Tibial nerve (tissue), 4 donors: ENCODE results near the gene NAP1L5. TPM values are rescaled to one million over a fixed set of nuclear protein-coding genes. Genes with fewer than 3 reads are reported as not detected.

Experiments
- DNase-seq, 2 donors: peaks; one replicate each; pipeline ENCODE4 v3.0.0-alpha.2; 2019; ENCODE audit warnings: low spot score in 2 of 2
- H3K27ac ChIP-seq, 4 donors: fragments of 200-600 bp; sonication (generic) in 3 of 4; one replicate each; pipeline ENCODE4 v1.5.1; 2017 to 2019; ENCODE audit warnings: mild to moderate bottlenecking in 1 of 4
- H3K27me3 ChIP-seq, 2 donors: fragments of 200-600 bp; sonication (generic) in 1 of 2; one replicate each; pipeline versions ENCODE4 v1.5.1 to v1.6.0; 2017 to 2019
- H3K36me3 ChIP-seq, 3 donors: fragments of 200-600 bp; sonication (generic); one replicate each; pipeline ENCODE4 v1.5.1; 2018 to 2019
- H3K4me1 ChIP-seq, 4 donors: fragments of 200-600 bp; sonication (generic) in 3 of 4; one replicate each; pipeline ENCODE4 v1.5.1; 2017 to 2019
- H3K4me3 ChIP-seq, 4 donors: fragments of 200-600 bp; sonication (generic) in 3 of 4; one replicate each; pipeline ENCODE4 v1.5.1; 2017 to 2019; ENCODE audit warnings: mild to moderate bottlenecking in 1 of 4, moderate library complexity in 1 of 4
- H3K9me3 ChIP-seq, 4 donors: fragments of 200-600 bp; sonication (generic) in 3 of 4; one replicate each; pipeline ENCODE4 v1.5.1; 2017 to 2019
- EP300 ChIP-seq, 2 donors: sonication (generic); formaldehyde crosslinking; IDR thresholded peaks; one replicate each; pipeline ENCODE4 v1.6.1; 2017; ENCODE audit warnings: antibody characterized with exemption in 2 of 2, mild to moderate bottlenecking in 1 of 2
- POLR2A ChIP-seq, 2 donors: fragments of 450-650 bp; IDR thresholded peaks; one replicate each; pipeline ENCODE4 v1.6.1; 2017; ENCODE audit warnings: antibody characterized with exemption in 2 of 2, mild to moderate bottlenecking in 2 of 2, moderate library complexity in 2 of 2
- WGBS, 2 donors: methylation state at CpG; one replicate each; pipeline ENCODE4 v1.1.5; 2018; 5-methylcytosine and 5-hydroxymethylcytosine counted together
- total RNA-seq, 4 donors: library from RNA; depleted of rRNA; stranded (reverse); fragments of >200 nt; gene quantifications; one replicate each; pipeline ENCODE4 v1.1.0, GENCODE V29; 2016
- TF ChIP-seq, protein P1 (sequence below), 5 experiments: fragments of 200-600 bp in 3 of 5; fragments of 450-650 bp in 2 of 5; sonication (generic) in 3 of 5; IDR thresholded peaks; one replicate each; pipeline ENCODE4 v1.5.1; 2016 to 2019; ENCODE audit warnings: antibody characterized with exemption in 5 of 5, mild to moderate bottlenecking in 3 of 5, moderate library complexity in 2 of 5

NAP1L5 gene, protein sequence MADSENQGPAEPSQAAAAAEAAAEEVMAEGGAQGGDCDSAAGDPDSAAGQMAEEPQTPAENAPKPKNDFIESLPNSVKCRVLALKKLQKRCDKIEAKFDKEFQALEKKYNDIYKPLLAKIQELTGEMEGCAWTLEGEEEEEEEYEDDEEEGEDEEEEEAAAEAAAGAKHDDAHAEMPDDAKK
- 10 to 100 TPM in 3 of 4 donors, 1 to 10 TPM in 1; 6.1 to 10.2 (median 10.0) TPM for total RNA-seq

- Histone ChIP-seq H3K4me3 (peak within 1 kb of the TSS; percentile 48 to 75 (median 55)), H3K4me1 (no peaks in the 10 kb centered on the region), H3K9me3 (no peaks in the 10 kb centered on the region), H3K27ac (peak within 1 kb of the TSS; percentile 78 to 91 (median 86)), H3K27me3 (no peaks in the 10 kb centered on the region), H3K36me3 (peaks cover 0 to 16% (median 0%) of the 10 kb centered on the region in 3 donors)
- TF ChIP-seq, protein P1, sequence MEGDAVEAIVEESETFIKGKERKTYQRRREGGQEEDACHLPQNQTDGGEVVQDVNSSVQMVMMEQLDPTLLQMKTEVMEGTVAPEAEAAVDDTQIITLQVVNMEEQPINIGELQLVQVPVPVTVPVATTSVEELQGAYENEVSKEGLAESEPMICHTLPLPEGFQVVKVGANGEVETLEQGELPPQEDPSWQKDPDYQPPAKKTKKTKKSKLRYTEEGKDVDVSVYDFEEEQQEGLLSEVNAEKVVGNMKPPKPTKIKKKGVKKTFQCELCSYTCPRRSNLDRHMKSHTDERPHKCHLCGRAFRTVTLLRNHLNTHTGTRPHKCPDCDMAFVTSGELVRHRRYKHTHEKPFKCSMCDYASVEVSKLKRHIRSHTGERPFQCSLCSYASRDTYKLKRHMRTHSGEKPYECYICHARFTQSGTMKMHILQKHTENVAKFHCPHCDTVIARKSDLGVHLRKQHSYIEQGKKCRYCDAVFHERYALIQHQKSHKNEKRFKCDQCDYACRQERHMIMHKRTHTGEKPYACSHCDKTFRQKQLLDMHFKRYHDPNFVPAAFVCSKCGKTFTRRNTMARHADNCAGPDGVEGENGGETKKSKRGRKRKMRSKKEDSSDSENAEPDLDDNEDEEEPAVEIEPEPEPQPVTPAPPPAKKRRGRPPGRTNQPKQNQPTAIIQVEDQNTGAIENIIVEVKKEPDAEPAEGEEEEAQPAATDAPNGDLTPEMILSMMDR (IDR thresholded peaks at IDR 0.05) = no peak
- TF ChIP-seq POLR2A (IDR thresholded peaks at IDR 0.05) (peak; percentile 28 to 63), EP300 (IDR thresholded peaks at IDR 0.05) (peak; percentile 27 to 81)
- WGBS, 2 donors = 43 to 74% methylated on average over 39 to 40 of the region's 40 CpGs
- peak; percentile 53 to 55 for DNase-seq
Observed at GRCh38 chr4:88697588-88698329, at the start of gene NAP1L5. NAP1L5 (minus strand) TSS chr4:88697829; CDS start chr4:88697754, 75 bp downstream.

DNA sequence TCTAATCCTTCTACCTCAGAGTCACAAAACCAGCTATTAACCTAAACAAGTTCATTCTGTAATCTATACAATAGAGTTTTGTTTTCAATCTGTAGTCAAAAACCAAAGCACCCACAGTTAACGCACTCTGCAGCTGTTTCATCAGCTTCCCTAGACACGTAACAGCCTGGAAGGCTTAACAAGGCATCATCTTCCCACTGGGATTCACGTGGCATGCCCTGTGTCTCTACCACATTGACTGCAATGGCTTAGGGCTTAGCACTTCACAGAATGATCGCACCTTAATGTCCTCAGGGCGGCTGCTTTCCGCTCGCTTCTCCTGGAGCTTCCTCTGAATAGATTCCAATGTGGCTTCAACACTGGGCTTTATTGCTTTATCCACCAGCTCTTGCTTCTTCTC lies 49.7 kb upstream of the NAP1L5 start:
- no peak overlapping the region for H3K4me3 ChIP-seq
- no peak for TF ChIP-seq EP300 (IDR thresholded peaks at IDR 0.05)
- TF ChIP-seq, protein P1 (IDR thresholded peaks at IDR 0.05) = no peak
- TF ChIP-seq POLR2A (IDR thresholded peaks at IDR 0.05) = no peak
- no peaks in the 10 kb centered on the region for H3K9me3 ChIP-seq
- H3K27me3 ChIP-seq = no peaks in the 10 kb centered on the region
- H3K36me3 ChIP-seq = peaks cover 0 to 60% (median 6%) of the 10 kb centered on the region in 3 donors
- WGBS, 2 donors = 91 to 95% methylated on average over 7 of the region's 7 CpGs
- H3K4me1 ChIP-seq = peaks cover 0 to 29% (median 4%) of the 10 kb centered on the region in 4 donors
- no peak for DNase-seq
- H3K27ac ChIP-seq = no peak overlapping the region

- no peaks in the 10 kb centered on the region for H3K9me3 ChIP-seq
- no peak overlapping the region for H3K4me3 ChIP-seq
- DNase-seq = no peak
- peak overlapping the region in 3 of 4 donors; percentile 41 to 70 (median 62) for H3K27ac ChIP-seq
- TF ChIP-seq POLR2A (IDR thresholded peaks at IDR 0.05) = no peak
- TF ChIP-seq EP300 (IDR thresholded peaks at IDR 0.05) = no peak
- TF ChIP-seq, protein P1 (IDR thresholded peaks at IDR 0.05) = no peak
- H3K27me3 ChIP-seq = no peaks in the 10 kb centered on the region
- H3K4me1 ChIP-seq = peaks cover 0 to 29% (median 4%) of the 10 kb centered on the region in 4 donors
- peaks cover 0 to 50% (median 4%) of the 10 kb centered on the region in 3 donors for H3K36me3 ChIP-seq
- 45 to 66% methylated on average over 5 of the region's 5 CpGs for WGBS, 2 donors
Observed at GRCh38 chr4:88746206-88746605, 48.6 kb upstream of the NAP1L5 start.

- no peaks in the 10 kb centered on the region for H3K27me3 ChIP-seq
- peaks cover 0 to 29% (median 4%) of the 10 kb centered on the region in 4 donors for H3K4me1 ChIP-seq
- no peak overlapping the region for H3K4me3 ChIP-seq
- no peak for TF ChIP-seq EP300 (IDR thresholded peaks at IDR 0.05)
- TF ChIP-seq, protein P1 (IDR thresholded peaks at IDR 0.05) = no peak
- TF ChIP-seq POLR2A (IDR thresholded peaks at IDR 0.05) = no peak
- peaks cover 0 to 45% (median 0%) of the 10 kb centered on the region in 3 donors for H3K36me3 ChIP-seq
- DNase-seq = no peak
- peak overlapping the region; percentile 10 to 70 (median 52) for H3K27ac ChIP-seq
- no peaks in the 10 kb centered on the region for H3K9me3 ChIP-seq
- WGBS, 2 donors = 54 to 62% methylated on average over 1 of the region's 1 CpG
Observed at GRCh38 chr4:88745581-88746163, 48.0 kb upstream of the NAP1L5 start.
